Neural progenitor cell (in vitro differentiated cells): ENCODE results near the gene NDUFC2. TPM values are rescaled to one million over a fixed set of nuclear protein-coding genes. Genes with fewer than 3 reads are reported as not detected.

Source experiments
- DNase-seq: peaks from one replicate; pipeline ENCODE4 v3.0.0-alpha.2; 2016; ENCODE audit warnings: low spot score
- H2AFZ ChIP-seq: fragments of 200-600 bp; sonication (generic); replicated peaks from 2 replicates; pipeline ENCODE4 v1.6.1; 2016; ENCODE audit warnings: antibody characterized with exemption
- H3F3A ChIP-seq: fragments of 200-600 bp; sonication (generic); 2 replicates; pipeline ENCODE4 v1.6.1; 2016; ENCODE audit warnings: antibody characterized with exemption, low read depth
- H3K27ac ChIP-seq: fragments of 200-600 bp; sonication (generic); 2 replicates; pipeline ENCODE4 v1.5.1; 2016; ENCODE audit warnings: mild to moderate bottlenecking
- H3K27me3 ChIP-seq: fragments of 200-600 bp; sonication (generic); 2 replicates; pipeline ENCODE4 v1.6.1; 2016; ENCODE audit warnings: mild to moderate bottlenecking, moderate library complexity
- H3K36me3 ChIP-seq: fragments of 200-600 bp; sonication (generic); 2 replicates; pipeline ENCODE4 v1.5.1; 2016
- H3K4me1 ChIP-seq: fragments of 200-600 bp; sonication (generic); 2 replicates; pipeline ENCODE4 v1.6.1; 2016; ENCODE audit warnings: mixed run types
- H3K4me2 ChIP-seq: fragments of 200-600 bp; sonication (generic); 2 replicates; pipeline ENCODE4 v1.6.1; 2016
- H3K4me3 ChIP-seq: fragments of 200-600 bp; sonication (generic); 2 replicates; pipeline ENCODE4 v1.5.1; 2016
- H3K79me2 ChIP-seq: fragments of 200-600 bp; sonication (generic); 2 replicates; pipeline ENCODE4 v1.6.1; 2016; ENCODE audit warnings: low read depth
- H3K9ac ChIP-seq: fragments of 200-600 bp; sonication (generic); 2 replicates; pipeline ENCODE4 v1.6.1; 2016
- H3K9me3 ChIP-seq: fragments of 200-600 bp; sonication (generic); 2 replicates; pipeline ENCODE4 v1.5.1; 2016; ENCODE audit warnings: low read depth
- H4K20me1 ChIP-seq: fragments of 200-600 bp; sonication (generic); 2 replicates; pipeline ENCODE4 v1.6.1; 2016; ENCODE audit warnings: low read depth
- H3K27ac Mint-ChIP-seq: 3 replicates; pipeline ENCODE4 v1.8.0; 2021; ENCODE audit warnings: mixed read lengths
- H3K27me3 Mint-ChIP-seq: 2 replicates; pipeline ENCODE4 v1.8.0; 2022; ENCODE audit warnings: low read depth, mild to moderate bottlenecking, inconsistent platforms, moderate library complexity, mixed read lengths; ENCODE audit not compliant: insufficient read depth
- H3K36me3 Mint-ChIP-seq: 3 replicates; pipeline ENCODE4 v1.8.0; 2021; ENCODE audit warnings: mixed read lengths
- H3K4me1 Mint-ChIP-seq: 3 replicates; pipeline ENCODE4 v1.8.0; 2021; ENCODE audit warnings: mixed read lengths
- H3K4me3 Mint-ChIP-seq: 3 replicates; pipeline ENCODE4 v1.8.0; 2021; ENCODE audit warnings: mild to moderate bottlenecking, moderate library complexity, mixed read lengths
- H3K9me3 Mint-ChIP-seq: 3 replicates; pipeline ENCODE4 v1.8.0; 2020; ENCODE audit warnings: mixed read lengths
- CTCF ChIP-seq: fragments of 200-600 bp; sonication (generic); IDR thresholded peaks from 2 replicates; pipeline ENCODE4 v1.5.1; 2017; ENCODE audit warnings: antibody characterized with exemption, mild to moderate bottlenecking
- EZH2 ChIP-seq: fragments of 200-600 bp; sonication (generic); IDR thresholded peaks from 2 replicates; pipeline ENCODE4 v1.6.1; 2017; ENCODE audit warnings: antibody characterized with exemption, mild to moderate bottlenecking, moderate library complexity
- EZH2phosphoT487 ChIP-seq: fragments of 200-600 bp; sonication (generic); IDR thresholded peaks from 2 replicates; pipeline ENCODE4 v1.6.1; 2017; ENCODE audit warnings: antibody characterized with exemption
- total RNA-seq: library from RNA; depleted of rRNA; stranded (reverse); fragments of >200 nt; gene quantifications from 2 replicates; pipeline ENCODE4 v1.2.3, GENCODE V29; 2015; ENCODE audit warnings: low replicate concordance

Gene NDUFC2
- total RNA-seq, 1 donor from 2014 or later, result 36.7 TPM

GRCh38 chr11:78109081-78110015 lies 29.7 kb upstream of the NDUFC2 start:
- Histone ChIP-seq H3K4me3 (no peak overlapping the region), H3K27ac (peak overlapping the region; percentile 63), H3F3A (no peaks in the 10 kb centered on the region), H3K4me1 (no peaks in the 10 kb centered on the region), H4K20me1 (no peaks in the 10 kb centered on the region), H3K79me2 (no peaks in the 10 kb centered on the region), H3K27me3 (no peaks in the 10 kb centered on the region), H3K4me2 (no peak overlapping the region), H3K36me3 (peaks cover 14% of the 10 kb centered on the region), H3K9me3 (no peaks in the 10 kb centered on the region), H2AFZ (no peak overlapping the region), H3K9ac (no peak overlapping the region)
- no peak overlapping the region for H3K4me3 Mint-ChIP-seq
- peaks cover 2% of the 10 kb centered on the region for H3K27me3 Mint-ChIP-seq
- no peaks in the 10 kb centered on the region for H3K4me1 Mint-ChIP-seq
- no peak overlapping the region for H3K27ac Mint-ChIP-seq
- no peaks in the 10 kb centered on the region for H3K9me3 Mint-ChIP-seq
- TF ChIP-seq EZH2phosphoT487 (no peak), CTCF (no peak), EZH2 (no peak)
- peak; percentile 12 for DNase-seq
- peaks cover 13% of the 10 kb centered on the region for H3K36me3 Mint-ChIP-seq

- no peaks in the 10 kb centered on the region for H3K27me3 Mint-ChIP-seq
- DNase-seq, result no peak
- no peaks in the 10 kb centered on the region for H3K9me3 Mint-ChIP-seq
- no peak overlapping the region for H3K9ac ChIP-seq
- H3K27ac Mint-ChIP-seq, result no peak overlapping the region
- peaks cover 4% of the 10 kb centered on the region for H3F3A ChIP-seq
- H3K79me2 ChIP-seq, result no peaks in the 10 kb centered on the region
- H3K27ac ChIP-seq, result no peak overlapping the region
- H3K4me1 Mint-ChIP-seq, result peaks cover 4% of the 10 kb centered on the region
- no peak overlapping the region for H3K4me3 Mint-ChIP-seq
- peaks cover 14% of the 10 kb centered on the region for H3K36me3 Mint-ChIP-seq
- no peak overlapping the region for H3K4me3 ChIP-seq
- no peak overlapping the region for H2AFZ ChIP-seq
- no peaks in the 10 kb centered on the region for H4K20me1 ChIP-seq
- no peak overlapping the region for H3K4me2 ChIP-seq
- TF ChIP-seq CTCF (no peak), EZH2phosphoT487 (no peak), EZH2 (no peak)
- no peaks in the 10 kb centered on the region for H3K4me1 ChIP-seq
- H3K27me3 ChIP-seq, result no peaks in the 10 kb centered on the region
- H3K36me3 ChIP-seq, result peaks cover 14% of the 10 kb centered on the region
- H3K9me3 ChIP-seq, result no peaks in the 10 kb centered on the region
These were observed 21.2 kb upstream of the NDUFC2 start for GRCh38 chr11:78100676-78101472.

GRCh38 chr11:78100261-78100660 lies 20.6 kb upstream of the NDUFC2 start:
- DNase-seq, result no peak
- Mint-ChIP-seq H3K4me3 (no peak overlapping the region), H3K27ac (no peak overlapping the region), H3K36me3 (peaks cover 16% of the 10 kb centered on the region), H3K4me1 (peaks cover 4% of the 10 kb centered on the region), H3K9me3 (no peaks in the 10 kb centered on the region), H3K27me3 (no peaks in the 10 kb centered on the region)
- H3K79me2 ChIP-seq, result no peaks in the 10 kb centered on the region
- H4K20me1 ChIP-seq, result no peaks in the 10 kb centered on the region
- H3K9me3 ChIP-seq, result no peaks in the 10 kb centered on the region
- H3F3A ChIP-seq, result peaks cover 4% of the 10 kb centered on the region
- H3K36me3 ChIP-seq, result peaks cover 14% of the 10 kb centered on the region
- H3K27ac ChIP-seq, result no peak overlapping the region
- no peak overlapping the region for H3K4me2 ChIP-seq
- no peak overlapping the region for H3K4me3 ChIP-seq
- no peak for TF ChIP-seq CTCF
- no peak for TF ChIP-seq EZH2phosphoT487
- TF ChIP-seq EZH2, result no peak
- no peak overlapping the region for H3K9ac ChIP-seq
- no peaks in the 10 kb centered on the region for H3K27me3 ChIP-seq
- H2AFZ ChIP-seq, result no peak overlapping the region
- H3K4me1 ChIP-seq, result no peaks in the 10 kb centered on the region
